Limb (tissue), 2 donors: ENCODE results near the gene MTURN.
"Not testable (repeated sequence)": the region's sequence is repeated elsewhere in the genome, so short reads cannot be mapped to it uniquely, and the experiment has no call there.

Source experiments
- DNase-seq, 2 donors: peaks; one replicate each; pipeline ENCODE4 v3.0.0-alpha.2; 2016; ENCODE audit errors: extremely low spot score in 2 of 2

MTURN gene

DNA sequence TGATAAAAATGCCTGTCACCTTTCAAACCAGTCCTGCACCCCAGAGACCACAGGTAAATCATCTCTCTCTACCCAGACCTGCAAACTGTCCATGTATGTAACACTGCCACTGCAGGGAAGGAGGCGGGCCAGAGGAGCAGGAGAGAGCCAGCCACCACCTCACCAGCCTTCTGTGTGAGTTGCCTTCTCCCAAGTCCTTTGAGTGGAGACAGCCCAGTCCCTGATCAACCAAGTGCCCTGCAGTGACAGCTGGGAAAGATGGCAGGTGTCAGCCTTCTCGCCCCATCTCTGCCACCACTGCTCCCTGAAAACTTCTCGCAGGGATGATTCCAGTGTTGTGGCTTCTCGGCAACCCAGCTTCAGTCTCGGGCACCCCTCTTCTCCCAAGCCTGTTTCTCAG, 42.4 kb downstream of the MTURN start:
- no peak for DNase-seq

DNA sequence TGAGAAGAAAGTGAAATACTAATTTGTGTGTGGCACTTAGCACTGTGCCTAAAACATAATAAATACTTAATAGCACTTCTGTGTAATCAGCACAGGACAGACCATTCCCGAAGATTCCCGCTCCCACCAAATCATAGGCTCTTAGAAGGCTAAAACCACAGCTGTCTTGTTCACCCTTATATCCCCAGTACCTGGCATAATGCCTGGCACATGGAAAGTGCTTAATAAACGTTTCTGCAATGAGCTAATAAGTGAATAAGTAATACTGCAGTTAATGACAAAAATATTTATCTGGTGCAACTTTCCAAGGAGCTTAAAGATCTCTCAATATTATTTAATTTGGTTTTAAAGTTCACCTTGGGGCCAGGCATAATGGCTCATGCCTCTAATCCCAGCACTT, 43.2 kb downstream of the MTURN start:
- no peak for DNase-seq

DNA sequence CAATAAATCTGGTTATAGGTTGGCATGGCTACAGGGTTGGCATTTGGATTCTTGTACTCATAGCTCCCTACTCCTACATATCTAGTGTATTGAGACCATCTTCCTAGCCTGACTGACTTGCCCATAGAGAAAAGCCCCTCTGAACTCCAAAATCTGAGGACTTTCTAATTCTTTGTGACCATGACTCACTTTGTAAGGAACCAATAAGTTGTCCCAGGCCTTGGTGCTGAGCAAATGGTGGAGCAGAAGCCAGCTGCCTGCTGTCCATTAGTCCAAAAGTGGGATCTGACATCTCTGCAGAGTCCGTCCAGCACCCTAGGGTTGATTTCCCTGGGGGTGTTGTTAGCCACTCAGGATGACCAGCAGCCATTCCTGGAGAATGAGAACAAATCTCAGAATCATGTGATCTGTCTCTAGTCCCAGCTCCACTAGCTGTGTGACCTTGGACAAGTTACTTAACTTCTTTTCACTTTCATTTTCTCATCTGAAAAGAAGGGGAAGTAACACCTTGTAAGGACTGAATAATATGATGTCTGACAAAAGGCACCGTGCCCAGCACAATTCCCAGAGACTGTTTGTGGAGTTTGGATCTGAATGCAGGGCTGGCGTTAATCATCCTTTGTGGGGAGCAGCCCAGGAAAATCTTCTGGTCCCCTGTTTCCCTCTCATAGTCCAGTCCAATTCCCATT, 44.1 kb downstream of the MTURN start:
- no peak for DNase-seq

DNA sequence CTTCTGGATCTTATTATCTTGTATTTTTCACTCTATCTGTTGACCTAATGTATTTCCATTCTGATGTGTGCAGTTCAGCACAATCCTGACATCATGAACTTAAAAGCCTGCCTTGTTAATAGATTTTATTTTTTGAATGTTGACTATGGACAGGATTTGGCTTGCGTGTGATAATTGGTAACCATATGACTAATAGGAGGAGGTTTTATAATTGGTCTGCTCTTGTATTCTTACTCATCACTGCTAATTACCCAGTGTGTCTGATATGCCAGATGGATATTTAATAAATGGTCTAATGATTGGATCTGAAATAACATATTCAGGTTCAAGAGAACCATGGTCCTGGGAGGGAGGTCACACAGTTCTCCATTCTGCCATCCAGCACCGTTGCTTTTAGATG, 45.9 kb downstream of the MTURN start:
- no peak for DNase-seq

DNA sequence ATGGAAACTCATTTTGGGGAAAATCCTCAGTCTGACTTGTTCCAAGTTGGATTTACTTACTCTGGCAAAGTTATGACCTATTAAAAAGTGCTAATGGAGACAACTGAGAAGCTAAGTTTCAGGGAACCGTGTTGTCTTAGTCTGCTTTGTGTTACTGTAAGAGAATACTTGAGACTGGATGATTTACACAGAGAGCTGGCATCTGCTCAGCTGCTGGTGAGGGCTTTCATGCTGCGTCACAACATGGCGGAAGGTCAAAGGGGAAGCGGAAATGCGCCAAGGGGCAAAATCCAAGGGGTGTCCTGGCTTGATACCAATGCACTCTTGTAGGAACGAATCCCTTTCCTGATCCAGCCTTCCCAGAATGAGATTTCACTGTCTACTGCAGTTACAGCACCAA, 46.4 kb downstream of the MTURN start:
- DNase-seq = no peak

DNA sequence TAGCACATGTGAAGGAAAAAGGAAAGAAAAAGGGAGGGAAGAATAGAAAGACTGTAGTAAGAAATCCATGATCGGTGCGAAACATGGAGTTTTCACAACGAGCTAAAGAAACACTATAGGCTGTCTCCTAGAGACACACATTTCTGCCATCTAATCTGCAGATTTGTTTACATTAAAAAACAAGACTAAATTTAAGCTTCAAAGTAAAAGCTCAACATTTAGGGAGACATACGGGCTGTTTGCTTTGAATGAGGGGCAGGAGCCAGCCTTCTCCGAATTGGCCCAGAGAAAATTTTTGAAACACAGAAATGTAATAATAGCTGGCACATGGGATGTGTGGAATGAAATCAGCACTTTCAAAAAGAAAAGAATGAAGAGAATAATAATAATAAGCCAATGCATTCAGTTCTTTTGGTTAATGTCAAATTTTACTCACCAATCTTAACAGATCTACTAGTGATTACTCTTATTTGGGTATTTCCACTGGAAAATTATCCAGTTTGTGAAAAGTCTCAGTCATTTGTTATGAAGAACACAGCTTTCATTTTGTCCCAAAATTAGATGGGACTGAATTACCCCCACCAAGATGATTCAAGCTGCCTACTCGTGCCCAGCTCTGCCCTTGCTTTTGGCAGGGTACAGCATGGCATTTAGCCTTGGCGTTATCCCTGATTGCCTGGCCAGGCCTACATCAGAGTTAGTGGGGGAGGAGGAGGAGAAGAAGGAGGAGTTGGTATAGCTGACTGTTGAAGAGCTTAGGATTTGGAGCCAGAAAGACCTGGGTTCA, 47.1 kb downstream of the MTURN start:
- no peak for DNase-seq

DNA sequence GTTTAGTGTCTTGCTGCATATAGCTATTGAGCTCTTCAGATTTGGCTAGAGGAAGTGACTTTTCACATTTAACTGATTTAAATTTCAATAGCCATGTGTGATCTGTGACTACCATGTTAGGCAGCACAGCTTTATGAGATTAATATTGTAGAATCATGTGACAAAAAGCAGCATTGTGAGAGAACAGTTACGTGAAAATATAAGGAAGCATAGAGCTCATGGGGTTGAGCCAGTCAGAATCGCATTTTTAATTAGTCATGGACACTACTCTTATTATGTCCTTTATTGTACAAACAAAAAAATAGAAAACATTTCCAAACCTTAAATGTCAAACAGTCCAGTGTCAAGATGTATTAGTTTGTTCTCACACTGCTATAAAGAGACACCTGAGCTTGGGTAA, 48.0 kb downstream of the MTURN start:
- DNase-seq = no peak

DNA sequence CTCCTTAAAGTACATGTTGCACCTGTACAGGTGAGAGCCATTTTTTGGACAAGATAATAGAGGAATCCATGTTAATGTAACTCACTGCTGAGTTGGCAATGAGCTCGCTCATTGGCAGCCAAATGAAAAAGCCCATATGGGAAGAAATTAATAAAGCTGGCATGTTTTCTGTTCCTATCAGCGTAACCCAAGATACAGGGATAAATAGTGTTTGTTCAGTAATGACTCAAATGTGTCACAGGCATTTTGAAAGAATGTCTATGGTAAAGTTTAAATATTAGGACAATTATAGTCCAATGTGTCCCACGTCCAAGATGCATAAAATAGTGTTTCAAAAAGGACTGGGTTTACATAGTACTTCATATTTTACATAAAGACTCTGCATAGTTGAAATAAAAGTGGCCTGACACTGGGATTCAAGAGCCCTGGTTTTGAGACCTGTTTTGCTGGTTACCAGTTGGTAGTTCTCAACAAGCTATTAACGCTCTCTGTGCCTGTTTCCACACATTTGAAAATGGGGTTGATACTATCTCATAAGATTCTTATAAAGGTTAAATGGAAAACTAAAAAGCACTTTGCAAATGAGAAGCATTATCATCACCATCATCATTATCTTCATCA, 49.1 kb downstream of the MTURN start:
- DNase-seq = no peak

DNA sequence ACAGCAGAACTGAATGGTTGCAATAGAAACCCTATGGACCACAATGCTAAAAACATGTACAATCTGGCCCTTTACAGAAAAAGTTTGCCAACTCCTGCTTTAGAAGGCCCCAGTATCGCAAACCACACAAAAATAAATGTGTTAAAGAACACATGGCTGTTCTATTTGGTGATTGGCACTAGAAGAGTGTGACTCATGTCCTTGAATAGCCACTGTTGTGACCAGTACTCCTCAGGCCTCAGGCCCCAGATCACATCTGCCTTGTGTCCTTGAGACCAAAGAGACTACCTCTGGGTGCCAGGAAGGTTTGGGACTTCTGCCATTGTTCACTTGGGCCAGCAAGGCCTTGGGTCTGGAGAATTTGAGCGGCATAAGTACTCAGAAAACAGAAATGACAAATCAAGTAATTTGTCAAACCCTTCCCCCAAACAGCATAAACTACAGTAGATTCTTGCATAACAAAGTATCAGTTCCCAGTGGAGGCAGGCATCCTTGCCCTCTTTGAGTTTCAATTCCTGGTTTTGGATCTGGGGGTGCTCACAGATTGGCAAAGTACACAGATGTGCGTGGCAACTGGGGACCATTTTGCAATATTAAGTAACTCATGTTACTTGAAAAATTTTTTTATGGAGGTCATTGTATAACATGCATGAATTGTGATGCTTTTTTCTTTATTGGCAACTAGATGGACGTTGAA, 50.2 kb downstream of the MTURN start:
- DNase-seq = no peak

DNA sequence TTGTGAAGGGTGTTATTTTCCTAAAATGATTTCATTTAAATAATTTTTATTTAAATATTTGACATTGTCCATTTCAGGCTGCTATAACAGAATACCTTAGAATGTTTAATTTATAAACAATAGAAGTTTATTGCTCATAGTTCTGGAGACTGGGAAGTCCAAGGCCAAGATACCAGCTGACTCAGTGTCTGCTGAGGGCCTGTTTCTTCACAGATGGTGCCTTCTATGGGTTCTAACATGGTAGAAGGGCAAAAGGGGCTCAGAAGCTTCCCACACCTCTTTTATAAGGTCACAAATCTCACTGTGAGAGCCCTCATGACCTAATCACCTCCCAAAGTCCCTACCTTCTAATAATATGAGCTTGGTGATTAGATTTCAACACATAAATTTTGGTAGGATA, 50.7 kb downstream of the MTURN start:
- DNase-seq = no peak

DNA sequence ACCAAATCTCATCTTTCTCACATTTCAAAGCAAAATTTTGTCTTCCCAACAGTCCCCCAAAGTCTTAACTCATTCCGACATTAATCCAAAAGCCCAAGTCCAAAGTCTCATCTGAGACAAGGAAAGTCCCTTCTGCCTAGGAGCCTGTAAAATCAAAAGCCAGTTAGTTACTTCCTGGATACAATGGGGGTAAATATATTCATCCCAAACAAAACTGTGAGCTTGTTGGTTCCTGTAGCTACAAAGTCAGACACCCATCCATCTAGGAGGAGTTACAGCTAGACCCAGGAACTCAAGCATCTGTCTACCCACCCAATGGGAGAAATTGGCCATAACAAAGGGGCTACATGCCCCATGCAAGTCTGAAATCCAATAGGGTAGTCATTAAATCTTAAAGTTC, 51.9 kb downstream of the MTURN start:
- DNase-seq = no peak

DNA sequence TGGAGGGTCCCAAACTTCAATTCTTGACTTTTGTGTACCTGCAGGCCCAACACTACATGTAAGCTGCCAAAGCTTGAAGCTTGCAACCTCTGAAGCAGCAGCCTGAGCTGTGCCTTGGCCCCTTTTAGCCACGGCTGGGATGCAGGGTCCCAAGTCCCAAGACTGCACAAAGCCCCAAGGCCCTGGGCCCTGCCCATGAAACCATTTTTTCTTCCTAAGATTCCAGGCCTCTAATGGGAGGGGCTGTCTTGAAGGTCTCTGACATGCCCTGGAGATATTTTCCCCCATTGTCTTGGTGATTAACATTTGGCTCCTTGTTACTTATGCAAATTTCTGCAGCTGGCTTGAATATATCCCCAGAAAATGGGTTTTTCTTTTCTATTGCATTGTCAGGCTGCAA, 52.7 kb downstream of the MTURN start:
- DNase-seq = no peak

DNA sequence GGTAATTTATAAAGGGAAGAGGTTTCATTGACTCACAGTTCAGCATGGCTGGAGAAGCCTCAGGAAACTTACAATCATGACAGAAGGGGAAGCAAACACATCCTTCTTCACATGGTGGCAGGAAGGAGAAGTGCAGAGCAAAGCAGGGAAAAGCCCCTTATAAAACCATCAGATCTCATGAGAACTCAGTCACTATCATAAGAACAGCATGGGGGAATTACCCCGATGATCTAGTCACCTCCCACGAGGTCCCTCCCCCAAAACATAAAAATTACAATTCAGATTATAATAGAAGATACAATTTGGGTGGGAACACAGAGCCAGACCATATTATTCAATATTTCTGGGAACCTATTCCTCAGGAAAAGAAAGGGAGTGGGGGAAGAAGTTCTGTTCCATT, 53.6 kb downstream of the MTURN start:
- not testable (repeated sequence) for DNase-seq

DNA sequence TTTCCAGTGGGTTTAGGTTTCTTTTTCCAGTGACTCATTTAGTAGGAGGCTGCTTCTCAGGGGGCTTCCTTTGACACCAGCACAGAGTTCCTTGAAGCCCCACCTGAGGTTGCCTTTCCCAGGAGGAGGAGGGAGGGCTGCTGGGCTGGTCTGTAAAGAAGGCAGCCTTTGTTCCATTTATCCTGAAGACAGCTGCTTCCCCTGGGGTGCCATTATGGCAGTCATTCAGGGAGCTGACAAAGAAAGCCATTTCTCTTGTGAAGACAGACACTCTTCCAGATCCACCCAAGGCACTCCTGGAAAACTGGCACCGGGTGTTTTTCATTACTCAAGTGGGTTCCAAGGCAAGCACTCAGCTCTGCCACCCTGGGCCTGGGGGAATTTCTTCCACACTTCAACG, 54.0 kb downstream of the MTURN start:
- DNase-seq = no peak

DNA sequence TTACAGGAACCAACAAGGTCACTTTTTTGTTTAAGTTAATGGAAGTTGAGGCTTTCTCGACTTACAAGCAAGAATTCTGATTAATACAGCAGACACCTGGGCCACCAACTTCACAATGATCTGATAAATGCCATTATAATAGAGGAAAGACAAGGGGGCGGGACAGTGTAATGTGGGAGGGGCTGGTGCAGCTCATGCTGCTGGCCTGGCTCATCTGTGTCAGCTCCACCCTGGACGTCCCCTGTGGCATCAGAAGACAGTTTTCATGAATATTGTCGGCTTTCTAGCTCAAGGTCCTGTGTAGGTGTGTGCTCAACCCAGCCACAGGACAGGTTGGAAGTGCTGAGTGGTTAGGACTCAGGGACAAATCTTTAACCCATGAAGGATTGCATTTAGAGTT, 57.0 kb downstream of the MTURN start:
- DNase-seq = peak in 1 of 2 donors; percentile 15

DNA sequence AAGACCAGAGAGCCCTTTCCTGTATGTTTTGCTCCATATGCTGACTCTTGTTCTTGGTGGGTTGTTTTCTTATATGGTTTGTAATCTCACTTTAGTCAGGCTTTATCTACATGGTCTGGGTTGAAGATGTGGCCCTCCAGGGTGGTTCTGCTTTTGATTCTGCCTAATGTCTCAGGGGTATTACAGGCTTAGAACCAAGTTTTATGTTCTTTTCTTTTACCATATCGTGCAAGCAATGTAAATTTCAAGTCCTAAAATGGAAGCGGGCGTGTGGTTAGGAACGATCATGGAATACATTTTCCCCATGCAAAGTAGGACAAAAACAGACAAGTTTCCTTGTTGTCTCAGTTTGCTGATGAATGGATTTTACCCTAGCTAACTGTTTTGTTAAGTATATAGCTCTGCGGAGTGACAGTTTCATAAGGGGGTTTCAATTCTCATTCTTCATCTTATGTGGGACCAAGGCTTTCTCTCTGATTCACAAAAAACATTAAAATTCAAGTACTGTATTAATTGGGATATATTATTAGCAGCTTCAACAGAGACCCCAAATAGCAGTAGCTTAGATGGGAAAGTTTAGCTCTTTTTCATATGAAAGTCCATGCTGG, 58.7 kb downstream of the MTURN start:
- no peak for DNase-seq

DNA sequence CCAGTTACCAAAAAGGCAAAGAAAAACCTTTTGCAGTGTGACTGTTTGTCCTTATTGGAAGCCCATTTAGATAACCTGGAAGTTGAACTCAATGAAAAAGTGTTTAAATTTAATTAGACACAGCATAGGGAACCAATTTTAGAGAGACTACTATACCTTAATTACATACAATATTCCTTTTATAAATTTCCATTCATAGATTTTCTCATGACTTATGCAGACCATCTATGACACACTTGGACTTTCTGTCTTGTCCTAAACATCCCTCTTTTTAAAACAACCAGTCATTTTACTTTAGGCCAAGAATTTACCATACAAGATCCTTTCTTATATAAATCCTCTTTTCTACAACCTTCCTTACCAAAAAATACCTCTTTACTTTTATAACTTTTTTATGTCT, 61.6 kb downstream of the MTURN start:
- DNase-seq = no peak

DNA sequence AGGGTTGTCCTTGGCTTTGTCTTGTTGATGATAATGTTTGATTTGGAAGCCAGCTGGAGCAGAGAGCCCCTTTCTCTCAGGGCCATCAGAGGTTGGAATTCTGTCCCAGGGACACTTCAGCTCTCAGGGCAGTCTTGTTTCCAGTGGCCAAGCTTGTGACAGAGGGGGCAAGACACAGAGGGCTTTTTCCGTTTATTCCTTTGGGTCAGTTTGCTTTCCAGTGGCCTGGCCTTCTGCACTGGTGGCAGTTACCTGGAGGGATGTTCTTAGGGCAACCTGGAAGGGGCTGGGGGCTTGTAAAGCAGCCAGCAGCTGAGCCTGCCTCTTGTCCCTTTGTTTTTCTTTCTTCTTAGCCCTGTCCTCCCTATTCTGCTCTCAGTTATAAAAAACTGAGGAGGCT, 62.7 kb downstream of the MTURN start:
- DNase-seq = no peak

DNA sequence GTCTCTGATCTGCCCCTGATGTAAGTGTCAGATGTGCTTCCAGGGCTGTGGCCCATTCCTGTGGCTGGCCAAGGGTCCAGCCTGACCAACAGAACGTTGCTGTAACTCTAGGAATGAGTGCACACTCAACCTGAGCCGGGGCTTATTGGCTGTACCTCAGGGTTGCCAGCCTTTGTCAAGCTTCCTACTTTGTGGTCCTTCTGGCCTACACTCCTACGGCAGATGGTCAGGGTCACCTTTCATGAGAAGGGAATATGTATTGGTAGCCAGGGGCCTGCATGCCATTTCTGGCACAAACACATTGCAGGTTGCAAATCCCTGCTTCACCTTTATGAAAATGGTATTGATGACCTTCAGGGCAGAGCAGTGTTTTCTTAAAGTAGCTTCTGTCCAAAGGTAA, 64.5 kb downstream of the MTURN start:
- DNase-seq = no peak

DNA sequence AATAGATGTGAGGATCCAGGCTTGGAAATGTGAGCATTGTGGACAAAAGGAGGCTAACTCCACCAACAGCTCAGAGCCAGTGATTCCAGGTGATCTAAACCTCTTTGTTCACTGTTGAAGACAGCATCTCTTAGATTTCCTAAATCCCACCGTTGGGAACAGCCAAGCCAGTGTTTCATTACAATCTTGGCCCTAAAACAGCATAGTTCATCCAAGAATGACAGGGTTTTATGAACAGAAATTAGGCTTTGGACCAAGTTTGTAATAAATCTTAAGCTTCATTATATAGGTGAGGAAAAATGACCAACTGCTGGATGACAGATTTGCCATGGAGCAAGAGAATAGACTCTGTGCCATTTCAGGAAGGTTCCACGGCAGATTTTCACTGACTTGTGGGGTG, 65.8 kb downstream of the MTURN start:
- no peak for DNase-seq

DNA sequence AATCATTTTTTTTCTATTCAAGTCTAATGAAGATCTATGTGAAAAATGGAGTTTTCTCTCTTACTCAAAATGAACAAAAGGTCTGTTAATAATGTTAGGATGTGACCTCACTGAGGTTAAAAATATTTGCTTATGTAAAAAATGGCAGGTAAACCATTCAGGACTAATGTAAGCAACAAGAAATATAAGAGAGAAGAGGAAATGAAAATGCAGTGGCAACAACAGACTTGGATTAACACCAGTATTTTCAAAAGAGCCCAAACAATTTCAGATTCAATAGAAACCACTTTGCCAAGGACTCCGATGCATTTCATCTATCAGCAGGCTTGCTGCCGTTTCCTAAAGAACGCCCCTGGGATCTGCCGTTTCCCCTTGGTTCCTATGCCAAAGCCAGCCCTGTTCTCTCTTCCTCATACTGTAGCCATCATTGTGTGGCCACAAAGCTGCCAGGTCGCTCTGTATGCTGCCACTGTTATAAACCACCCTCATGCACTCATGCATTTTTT, 66.4 kb downstream of the MTURN start:
- DNase-seq = no peak

DNA sequence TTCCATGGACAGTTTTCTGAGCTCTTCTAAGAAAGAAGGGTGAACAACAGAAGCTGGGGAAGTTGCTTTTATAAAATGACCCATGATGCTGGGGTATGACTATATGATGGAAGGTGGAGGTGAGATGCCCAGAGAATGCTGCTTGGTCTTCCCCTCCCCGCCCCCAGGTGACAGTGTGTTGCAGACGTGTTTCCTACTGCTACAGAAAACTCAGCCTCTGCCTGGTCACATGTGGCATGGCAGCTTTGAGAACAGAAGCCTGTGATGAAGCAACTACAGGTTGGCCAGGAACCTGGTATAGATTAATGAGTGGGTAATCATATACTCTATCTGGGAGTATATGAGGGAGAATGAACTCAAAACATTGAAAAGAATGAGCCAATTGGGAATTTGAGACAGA, 67.1 kb downstream of the MTURN start:
- no peak for DNase-seq
